Neuronal stem cell (in vitro differentiated cells): ENCODE results near the gene CDH6.

Experiments used
- DNase-seq: peaks from one replicate; pipeline ENCODE4 v3.0.0-alpha.2; 2013; ENCODE audit warnings: low spot score
- H2AFZ ChIP-seq: one replicate; pipeline ENCODE4 v1.6.1; 2013; ENCODE audit warnings: mild to moderate bottlenecking, low read length, inconsistent platforms
- H2AK5ac ChIP-seq: 2 replicates; pipeline ENCODE4 v1.6.1; 2013; ENCODE audit warnings: low read depth, mild to moderate bottlenecking, inconsistent platforms, low read length, moderate library complexity, mixed read lengths
- H2BK120ac ChIP-seq: 2 replicates; pipeline ENCODE4 v1.6.1; 2013; ENCODE audit warnings: low read depth, mild to moderate bottlenecking, inconsistent platforms, low read length, moderate library complexity, mixed read lengths
- H2BK12ac ChIP-seq: one replicate; pipeline ENCODE4 v1.6.1; 2013; ENCODE audit warnings: low read length, inconsistent platforms
- H2BK15ac ChIP-seq: 2 replicates; pipeline ENCODE4 v1.6.1; 2013; ENCODE audit warnings: mild to moderate bottlenecking, low read length, inconsistent platforms, mixed read lengths
- H2BK5ac ChIP-seq: one replicate; pipeline ENCODE4 v1.6.1; 2013; ENCODE audit warnings: inconsistent platforms, mild to moderate bottlenecking, low read length, moderate library complexity
- H3K14ac ChIP-seq: one replicate; pipeline ENCODE4 v1.6.1; 2013; ENCODE audit warnings: low read length, inconsistent platforms
- H3K18ac ChIP-seq: 2 replicates; pipeline ENCODE4 v1.6.1; 2013; ENCODE audit warnings: low read length, inconsistent platforms
- H3K23ac ChIP-seq: 2 replicates; pipeline ENCODE4 v1.6.1; 2013; ENCODE audit warnings: low read depth, mild to moderate bottlenecking, mixed read lengths, low read length, inconsistent platforms; ENCODE audit not compliant: poor library complexity
- H3K27ac ChIP-seq: replicated peaks from 3 replicates; pipeline ENCODE4 v1.5.1; 2013; ENCODE audit warnings: low read length, inconsistent platforms
- H3K27me3 ChIP-seq, 3 experiments: 2 replicates each; pipeline ENCODE4 v1.6.1; 2013; ENCODE audit warnings: low read length in 3 of 3, mild to moderate bottlenecking in 2 of 3, inconsistent platforms in 1 of 3, low read depth in 1 of 3, mixed read lengths in 1 of 3, moderate library complexity in 1 of 3; ENCODE audit not compliant: control insufficient read depth in 3 of 3, insufficient read depth in 3 of 3
- H3K36me3 ChIP-seq, 2 donors: replicated peaks in 1 of 2; 2 replicates each; pipeline ENCODE4 v1.6.1; 2013; ENCODE audit warnings: low read length in 2 of 2; ENCODE audit not compliant: control insufficient read depth in 2 of 2, insufficient read depth in 2 of 2
- H3K4ac ChIP-seq: 2 replicates; pipeline ENCODE4 v1.6.1; 2013; ENCODE audit warnings: inconsistent platforms, mild to moderate bottlenecking, low read length, moderate library complexity
- H3K4me1 ChIP-seq, 2 donors: 1 replicate in 1 of 2; 2 replicates in 1 of 2; pipeline ENCODE4 v1.6.1; 2013; ENCODE audit warnings: low read length in 2 of 2, low read depth in 1 of 2; ENCODE audit not compliant: control insufficient read depth in 2 of 2, insufficient read depth in 1 of 2
- H3K4me2 ChIP-seq: one replicate; pipeline ENCODE4 v1.6.1; 2013; ENCODE audit warnings: mild to moderate bottlenecking, low read length, inconsistent platforms; ENCODE audit not compliant: insufficient read depth, poor library complexity, severe bottlenecking
- H3K4me3 ChIP-seq, 2 donors: 2 replicates each; pipeline ENCODE4 v1.5.1; 2013; ENCODE audit warnings: low read length in 2 of 2, mild to moderate bottlenecking in 2 of 2, inconsistent platforms in 1 of 2, moderate library complexity in 1 of 2
- H3K79me1 ChIP-seq: one replicate; pipeline ENCODE4 v1.6.1; 2013; ENCODE audit warnings: low read depth, mild to moderate bottlenecking, inconsistent platforms, low read length, moderate library complexity
- H3K9ac ChIP-seq: one replicate; pipeline ENCODE4 v1.6.1; 2013; ENCODE audit warnings: mild to moderate bottlenecking, low read depth, low read length, inconsistent platforms; ENCODE audit not compliant: poor library complexity
- H3K9me3 ChIP-seq, 2 donors: replicated peaks in 1 of 2; 2 replicates each; pipeline versions ENCODE3 to v1.6.1; 2013; ENCODE audit warnings: low read length in 2 of 2, mild to moderate bottlenecking in 2 of 2, inconsistent platforms in 1 of 2, low read depth in 1 of 2, mixed read lengths in 1 of 2, moderate library complexity in 1 of 2; ENCODE audit not compliant: control insufficient read depth in 2 of 2, insufficient read depth in 1 of 2
- H4K8ac ChIP-seq: one replicate; pipeline ENCODE4 v1.6.1; 2013; ENCODE audit warnings: low read depth, mild to moderate bottlenecking, inconsistent platforms, low read length, moderate library complexity
- H4K91ac ChIP-seq: one replicate; pipeline ENCODE4 v1.6.1; 2013; ENCODE audit warnings: low read length, low read depth, mild to moderate bottlenecking, inconsistent platforms; ENCODE audit not compliant: poor library complexity
- WGBS, 2 donors: extraction: QIAGEN DNeasy Blood & Tissue Kit; methylation state at CpG; one replicate each; pipeline ENCODE4 v1.1.7; 2013; ENCODE audit warnings: missing lambda C conversion rate in 2 of 2, mixed read lengths in 1 of 2; ENCODE audit not compliant: insufficient read length in 2 of 2, insufficient replicate concordance in 1 of 2; ENCODE audit errors: extremely low coverage in 2 of 2; 5-methylcytosine and 5-hydroxymethylcytosine counted together

The CDH6 gene

DNA sequence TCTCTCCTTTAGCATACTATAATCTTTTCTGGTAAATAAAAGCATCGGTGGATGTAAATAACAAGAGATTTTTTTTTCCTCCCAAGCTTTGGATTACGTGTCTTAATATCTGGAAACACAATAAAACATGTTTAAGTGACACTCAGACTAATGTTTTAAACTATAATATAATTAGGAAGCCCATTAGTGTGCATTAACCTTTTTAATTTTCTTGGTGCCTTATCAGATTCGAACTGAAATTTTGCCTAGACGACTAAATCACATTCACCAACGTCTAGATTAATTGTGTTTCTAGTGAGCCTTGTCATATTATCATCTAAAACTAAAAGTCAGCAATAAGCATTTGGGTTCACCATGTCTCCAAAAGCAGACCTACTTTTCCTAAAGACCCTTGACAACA, 110.2 kb downstream of the CDH6 start:
- Histone ChIP-seq H3K4me2 (no peak overlapping the region), H3K18ac (no peak overlapping the region), H2BK12ac (no peak overlapping the region), H3K9ac (no peak overlapping the region), H3K27ac (no peak overlapping the region), H3K79me1 (no peaks in the 10 kb centered on the region), H4K8ac (no peak overlapping the region), H2AFZ (no peak overlapping the region), H2BK15ac (no peak overlapping the region), H2BK120ac (no peak overlapping the region), H2BK5ac (no peak overlapping the region), H4K91ac (no peak overlapping the region), H3K4me3 (no peak overlapping the region), H3K14ac (no peak overlapping the region), H3K9me3 (no peaks in the 10 kb centered on the region), H2AK5ac (no peak overlapping the region), H3K36me3 (peaks cover 11 to 40% of the 10 kb centered on the region in 2 donors), H3K27me3 (no peaks in the 10 kb centered on the region), H3K23ac (no peak overlapping the region), H3K4me1 (no peaks in the 10 kb centered on the region), H3K4ac (no peak overlapping the region)
- DNase-seq, result no peak
- WGBS, 2 donors, result no CpG with 5 or more reads among the region's 5 CpGs

DNA sequence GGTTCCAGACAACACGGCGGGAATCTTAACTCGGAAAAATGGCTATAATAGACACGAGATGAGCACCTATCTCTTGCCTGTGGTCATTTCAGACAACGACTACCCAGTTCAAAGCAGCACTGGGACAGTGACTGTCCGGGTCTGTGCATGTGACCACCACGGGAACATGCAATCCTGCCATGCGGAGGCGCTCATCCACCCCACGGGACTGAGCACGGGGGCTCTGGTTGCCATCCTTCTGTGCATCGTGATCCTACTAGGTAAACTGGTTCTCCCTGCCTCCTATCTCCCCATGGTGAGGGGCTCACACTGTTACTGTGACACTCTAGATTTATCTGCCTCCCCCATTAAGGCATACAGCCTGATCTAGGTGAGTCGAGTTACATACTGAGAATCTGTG, 124.2 kb downstream of the CDH6 start:
- H3K27me3 ChIP-seq, result no peaks in the 10 kb centered on the region
- H3K36me3 ChIP-seq, result peaks cover 10 to 17% of the 10 kb centered on the region in 2 donors
- H4K91ac ChIP-seq, result no peak overlapping the region
- no peak overlapping the region for H3K14ac ChIP-seq
- H3K27ac ChIP-seq, result no peak overlapping the region
- H3K4me3 ChIP-seq, result no peak overlapping the region
- no peak overlapping the region for H4K8ac ChIP-seq
- no peak overlapping the region for H2BK120ac ChIP-seq
- no peak overlapping the region for H3K23ac ChIP-seq
- no peak overlapping the region for H2AK5ac ChIP-seq
- no peaks in the 10 kb centered on the region for H3K4me1 ChIP-seq
- H2BK15ac ChIP-seq, result no peak overlapping the region
- H3K79me1 ChIP-seq, result no peaks in the 10 kb centered on the region
- H3K9ac ChIP-seq, result no peak overlapping the region
- H3K9me3 ChIP-seq, result no peaks in the 10 kb centered on the region
- H2AFZ ChIP-seq, result no peak overlapping the region
- H3K18ac ChIP-seq, result no peak overlapping the region
- H2BK5ac ChIP-seq, result no peak overlapping the region
- DNase-seq, result no peak
- no peak overlapping the region for H2BK12ac ChIP-seq
- H3K4ac ChIP-seq, result no peak overlapping the region
- WGBS, 2 donors, result no CpG with 5 or more reads among the region's 13 CpGs
- no peak overlapping the region for H3K4me2 ChIP-seq

DNA sequence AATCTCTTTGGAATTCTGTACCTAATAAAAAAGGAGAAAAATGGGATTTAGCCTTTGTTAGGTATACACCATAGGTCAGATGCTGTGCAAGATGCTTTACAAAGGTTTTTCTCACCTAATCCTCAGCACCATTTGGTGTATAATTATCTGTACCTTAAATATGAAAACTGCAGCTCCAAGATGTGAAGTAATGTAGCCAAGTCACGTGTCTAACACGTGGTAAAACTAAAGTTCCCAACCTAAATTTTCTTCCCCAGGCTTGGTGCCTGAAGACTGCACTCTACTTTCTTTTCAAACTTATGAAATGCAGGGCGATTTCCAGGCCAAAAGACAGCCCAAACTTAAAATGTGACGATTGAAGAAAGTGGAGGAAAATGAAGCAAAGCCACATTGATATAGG, 125.8 kb downstream of the CDH6 start:
- Histone ChIP-seq H3K18ac (no peak overlapping the region), H3K4me3 (no peak overlapping the region), H4K8ac (no peak overlapping the region), H3K27ac (no peak overlapping the region), H3K4me2 (no peak overlapping the region), H3K36me3 (peaks cover 11 to 16% of the 10 kb centered on the region in 2 donors), H2BK5ac (no peak overlapping the region), H2BK12ac (no peak overlapping the region), H3K79me1 (no peaks in the 10 kb centered on the region), H3K4ac (no peak overlapping the region), H2AK5ac (no peak overlapping the region), H4K91ac (no peak overlapping the region), H3K9me3 (no peaks in the 10 kb centered on the region), H3K27me3 (no peaks in the 10 kb centered on the region), H3K14ac (no peak overlapping the region), H3K4me1 (no peaks in the 10 kb centered on the region), H3K23ac (no peak overlapping the region), H3K9ac (no peak overlapping the region), H2BK120ac (no peak overlapping the region), H2AFZ (no peak overlapping the region), H2BK15ac (no peak overlapping the region)
- no peak for DNase-seq
- no CpG with 5 or more reads among the region's 4 CpGs for WGBS, 2 donors

DNA sequence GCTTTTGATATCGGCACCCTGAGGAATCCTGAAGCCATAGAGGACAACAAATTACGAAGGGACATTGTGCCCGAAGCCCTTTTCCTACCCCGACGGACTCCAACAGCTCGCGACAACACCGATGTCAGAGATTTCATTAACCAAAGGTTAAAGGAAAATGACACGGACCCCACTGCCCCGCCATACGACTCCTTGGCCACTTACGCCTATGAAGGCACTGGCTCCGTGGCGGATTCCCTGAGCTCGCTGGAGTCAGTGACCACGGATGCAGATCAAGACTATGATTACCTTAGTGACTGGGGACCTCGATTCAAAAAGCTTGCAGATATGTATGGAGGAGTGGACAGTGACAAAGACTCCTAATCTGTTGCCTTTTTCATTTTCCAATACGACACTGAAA, 129.5 kb downstream of the CDH6 start:
- H2BK120ac ChIP-seq, result no peak overlapping the region
- no peak overlapping the region for H3K4me2 ChIP-seq
- H3K27ac ChIP-seq, result no peak overlapping the region
- H3K27me3 ChIP-seq, result no peaks in the 10 kb centered on the region
- WGBS, 2 donors, result no CpG with 5 or more reads among the region's 18 CpGs
- no peak overlapping the region for H3K4me3 ChIP-seq
- no peak overlapping the region for H3K9ac ChIP-seq
- H2BK12ac ChIP-seq, result no peak overlapping the region
- H3K4ac ChIP-seq, result no peak overlapping the region
- no peak overlapping the region for H3K18ac ChIP-seq
- DNase-seq, result no peak
- peak overlapping the region; percentile 3 for H2AFZ ChIP-seq
- H3K23ac ChIP-seq, result peak overlapping the region; percentile 57
- no peak overlapping the region for H2AK5ac ChIP-seq
- no peak overlapping the region for H2BK15ac ChIP-seq
- no peaks in the 10 kb centered on the region for H3K79me1 ChIP-seq
- peaks cover 3 to 4% of the 10 kb centered on the region in 2 donors for H3K36me3 ChIP-seq
- H4K8ac ChIP-seq, result no peak overlapping the region
- no peaks in the 10 kb centered on the region for H3K9me3 ChIP-seq
- no peak overlapping the region for H3K14ac ChIP-seq
- H2BK5ac ChIP-seq, result no peak overlapping the region
- no peaks in the 10 kb centered on the region for H3K4me1 ChIP-seq
- no peak overlapping the region for H4K91ac ChIP-seq
